Hepatocyte (in vitro differentiated cells): ENCODE data around the gene DOCK8.

Experiments used
- CTCF ChIP-seq: fragments of 200-600 bp; sonication (generic); IDR thresholded peaks from 2 replicates; pipeline ENCODE4 v1.5.1; 2016; ENCODE audit warnings: antibody characterized with exemption, mild to moderate bottlenecking; ENCODE audit not compliant: poor library complexity
- EZH2 ChIP-seq: fragments of 200-600 bp; sonication (generic); IDR thresholded peaks from 2 replicates; pipeline ENCODE4 v1.6.1; 2016; ENCODE audit warnings: antibody characterized with exemption, mild to moderate bottlenecking, borderline replicate concordance
- EZH2phosphoT487 ChIP-seq: fragments of 200-600 bp; sonication (generic); IDR thresholded peaks from one replicate; pipeline ENCODE4 v1.6.1; 2018; ENCODE audit warnings: antibody characterized with exemption, mild to moderate bottlenecking, low read depth, moderate library complexity; ENCODE audit not compliant: unreplicated experiment, severe bottlenecking

DNA sequence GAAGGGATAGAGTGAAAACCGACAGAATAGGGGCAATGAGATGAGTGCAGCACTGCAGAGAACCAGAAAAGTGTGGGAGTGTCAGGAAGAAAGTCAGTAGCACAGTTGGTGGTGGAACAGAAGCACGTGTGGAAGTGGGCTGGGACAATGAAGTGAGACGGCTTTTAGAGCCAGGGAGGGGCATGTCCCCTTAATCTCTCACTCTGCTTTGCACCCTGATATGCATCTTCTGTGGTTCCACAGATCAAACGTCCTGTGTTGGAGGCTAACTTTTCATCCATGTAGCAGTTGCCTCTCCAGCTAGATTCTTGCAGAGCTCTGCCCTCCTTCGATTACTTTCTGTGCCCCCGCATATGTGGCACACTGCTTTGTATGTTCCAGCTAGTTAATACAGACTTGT is 163.6 kb downstream of the DOCK8 start:
- TF ChIP-seq CTCF, result no peak
- no peak for TF ChIP-seq EZH2
- TF ChIP-seq EZH2phosphoT487, result no peak
